ENCODE data around the gene CA10.

Gene CA10

GRCh38 chr17:51709694-51710633, 448.6 kb downstream of the CA10 start:
- DNase-seq, result no peak

GRCh38 chr17:51707216-51707615, 451.3 kb downstream of the CA10 start:
- no peak for DNase-seq

GRCh38 chr17:51706093-51706492, 452.4 kb downstream of the CA10 start:
- DNase-seq, result no peak

- DNase-seq, result peak; percentile 52
These were observed 454.9 kb downstream of the CA10 start for GRCh38 chr17:51703361-51704341.

- no peak for DNase-seq
These were observed 455.6 kb downstream of the CA10 start for GRCh38 chr17:51702963-51703360.

- DNase-seq, result no peak
These were observed 457.0 kb downstream of the CA10 start for GRCh38 chr17:51701501-51701900.

GRCh38 chr17:51700011-51700760, 458.3 kb downstream of the CA10 start:
- no peak for DNase-seq

- DNase-seq, result no peak
These were observed 459.2 kb downstream of the CA10 start for GRCh38 chr17:51699303-51699702.

- DNase-seq, result no peak
These were observed 465.6 kb downstream of the CA10 start for GRCh38 chr17:51692917-51693316.

- no peak for DNase-seq
These were observed 470.6 kb downstream of the CA10 start for GRCh38 chr17:51687887-51688286.

GRCh38 chr17:51685287-51685909, 473.1 kb downstream of the CA10 start:
- no peak for DNase-seq

- no peak for DNase-seq
These were observed 474.3 kb downstream of the CA10 start for GRCh38 chr17:51684214-51684613.

- no peak for DNase-seq
These were observed 475.2 kb downstream of the CA10 start for GRCh38 chr17:51683291-51683690.

GRCh38 chr17:51682115-51682514, 476.4 kb downstream of the CA10 start:
- DNase-seq, result no peak

GRCh38 chr17:51677875-51678274, 480.6 kb downstream of the CA10 start:
- DNase-seq, result no peak

- no peak for DNase-seq
These were observed 481.6 kb downstream of the CA10 start for GRCh38 chr17:51676691-51677487.

- DNase-seq, result no peak
These were observed 483.8 kb downstream of the CA10 start for GRCh38 chr17:51674579-51675255.

- no peak for DNase-seq
These were observed 485.4 kb downstream of the CA10 start for GRCh38 chr17:51673070-51673469.

GRCh38 chr17:51672065-51672464, 486.4 kb downstream of the CA10 start:
- DNase-seq, result no peak

- DNase-seq, result no peak
These were observed 487.6 kb downstream of the CA10 start for GRCh38 chr17:51670899-51671298.

GRCh38 chr17:51668963-51669246, 489.6 kb downstream of the CA10 start:
- no peak for DNase-seq
